Measurements from ENCODE around the gene HDAC7.
"Not testable (repeated sequence)": the region's sequence is repeated elsewhere in the genome, so short reads cannot be mapped to it uniquely, and the experiment has no call there.

HDAC7 gene

DNA sequence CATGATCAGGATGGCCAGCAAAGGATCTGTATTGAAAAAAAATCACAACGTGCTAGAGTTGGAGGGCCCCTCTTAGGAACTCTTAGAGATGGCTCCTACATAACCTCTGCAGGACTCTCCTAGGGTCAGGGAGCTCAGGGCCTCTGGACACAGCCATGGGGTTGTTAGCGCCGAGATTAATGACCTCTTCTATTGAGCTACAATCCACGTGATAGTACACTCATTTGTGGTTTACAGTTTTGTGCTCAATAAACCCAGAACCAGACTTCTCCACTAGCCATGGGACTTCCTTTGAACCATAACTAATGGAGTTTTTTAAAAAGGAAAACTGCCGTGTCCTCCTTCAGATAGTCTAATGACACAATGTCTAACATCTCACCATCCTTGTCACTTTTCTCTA, 29.6 kb upstream of the HDAC7 start:
- H3K27ac ChIP-seq (ENCODE audit: low read depth, low read length): no peak overlapping the region
- no peaks in the 10 kb centered on the region; the same call in 1 of the 2 replicates for H3K36me3 ChIP-seq (ENCODE audit: insufficient read depth, low read length)
- no peaks in the 10 kb centered on the region for H3K27me3 ChIP-seq (ENCODE audit: insufficient read depth, low read length)
- H3K4me1 ChIP-seq (ENCODE audit: control insufficient read depth, insufficient read depth, low read length, unreplicated experiment): no peaks in the 10 kb centered on the region
- H3K4me3 ChIP-seq (ENCODE audit: low read depth, low read length): no peak overlapping the region
- no peaks in the 10 kb centered on the region for H3K79me2 ChIP-seq (ENCODE audit: control insufficient read depth, insufficient read depth, low read length, unreplicated experiment)
- H2AFZ ChIP-seq (ENCODE audit: low read length, unreplicated experiment): no peak overlapping the region

DNA sequence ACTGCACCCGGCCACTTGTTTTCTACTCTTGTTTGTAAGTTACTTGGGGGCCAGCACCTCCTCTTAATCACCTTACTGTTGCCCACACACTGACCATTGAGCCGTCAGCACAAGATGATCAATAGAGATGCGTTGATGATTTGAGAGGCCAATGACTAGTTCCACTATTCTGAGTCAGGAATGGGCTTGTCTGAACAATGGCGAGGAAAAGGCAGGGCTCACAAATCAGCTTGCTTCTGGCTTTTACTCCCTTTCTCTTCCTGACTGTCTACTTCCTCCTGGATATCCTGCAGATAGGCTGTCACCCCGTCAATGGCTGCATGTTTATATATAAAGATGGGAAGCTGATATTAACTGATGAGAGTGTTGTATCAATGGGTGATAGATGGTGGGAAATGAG, 29.1 kb upstream of the HDAC7 start:
- no peaks in the 10 kb centered on the region for H3K27me3 ChIP-seq (ENCODE audit: insufficient read depth, low read length)
- no peaks in the 10 kb centered on the region for H3K4me1 ChIP-seq (ENCODE audit: control insufficient read depth, insufficient read depth, low read length, unreplicated experiment)
- no peaks in the 10 kb centered on the region; the same call in 1 of the 2 replicates for H3K36me3 ChIP-seq (ENCODE audit: insufficient read depth, low read length)
- no peak overlapping the region for H2AFZ ChIP-seq (ENCODE audit: low read length, unreplicated experiment)
- no peak overlapping the region for H3K4me3 ChIP-seq (ENCODE audit: low read depth, low read length)
- no peaks in the 10 kb centered on the region for H3K79me2 ChIP-seq (ENCODE audit: control insufficient read depth, insufficient read depth, low read length, unreplicated experiment)
- no peak overlapping the region for H3K27ac ChIP-seq (ENCODE audit: low read depth, low read length)

DNA sequence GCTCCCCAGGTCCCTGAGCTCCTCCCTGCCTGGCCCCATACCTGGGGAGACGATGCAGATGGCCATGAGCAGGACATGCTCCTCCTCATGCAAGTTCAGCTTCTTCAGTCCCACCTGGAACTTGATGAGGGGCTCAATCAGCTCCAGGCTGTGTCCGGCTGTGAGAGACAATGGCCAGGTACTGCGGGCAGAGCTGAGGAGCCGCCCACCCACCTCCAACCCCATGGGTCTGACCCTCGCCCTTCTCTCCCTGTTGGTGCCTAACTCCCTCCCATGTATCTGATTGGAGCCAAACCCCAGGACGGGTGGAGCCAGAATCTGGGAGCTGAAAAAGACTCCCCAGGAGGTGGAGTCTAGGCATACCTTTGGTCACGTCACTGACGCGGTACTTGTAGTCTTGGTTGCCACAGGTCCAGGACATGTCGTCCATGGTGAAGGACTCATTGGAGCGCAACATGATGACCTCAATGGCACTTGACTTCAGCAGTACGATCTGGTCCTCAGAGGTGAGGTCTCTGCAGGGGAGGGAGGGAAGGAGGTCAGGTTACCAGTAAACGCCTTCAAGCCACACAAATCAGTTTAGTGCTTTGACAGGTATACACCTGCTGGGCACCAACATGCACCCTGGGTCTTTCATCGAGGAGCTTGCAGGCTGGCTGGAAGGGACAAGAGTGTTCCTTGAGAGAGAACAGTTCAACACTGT, 26.7 kb upstream of the HDAC7 start:
- Histone ChIP-seq H3K27ac (ENCODE audit: low read depth, low read length) (no peak overlapping the region), H3K36me3 (ENCODE audit: insufficient read depth, low read length) (no peaks in the 10 kb centered on the region; the same call in 1 of the 2 replicates), H3K27me3 (ENCODE audit: insufficient read depth, low read length) (no peaks in the 10 kb centered on the region), H3K4me3 (ENCODE audit: low read depth, low read length) (no peak overlapping the region), H3K79me2 (ENCODE audit: control insufficient read depth, insufficient read depth, low read length, unreplicated experiment) (no peaks in the 10 kb centered on the region), H2AFZ (ENCODE audit: low read length, unreplicated experiment) (no peak overlapping the region), H3K4me1 (ENCODE audit: control insufficient read depth, insufficient read depth, low read length, unreplicated experiment) (peaks cover 5% of the 10 kb centered on the region)

DNA sequence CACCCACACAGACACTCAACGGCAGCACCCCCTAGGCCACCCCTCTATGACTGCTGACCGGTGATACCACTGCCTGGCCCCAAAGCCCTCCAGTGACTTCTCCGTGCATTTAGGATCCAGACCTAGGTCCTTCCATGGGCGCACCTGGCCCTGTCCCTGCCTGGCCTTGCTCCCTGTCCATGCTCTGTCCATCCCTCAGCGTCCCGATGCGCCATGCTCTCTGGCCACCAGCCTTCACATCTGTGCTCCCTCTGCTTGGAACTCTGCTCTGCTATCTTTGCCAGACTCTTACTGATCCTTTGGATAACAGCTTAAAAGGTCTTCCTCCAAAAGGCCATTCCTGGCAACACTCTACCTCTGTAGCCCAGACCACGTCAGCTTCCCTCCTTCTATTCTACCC, 25.4 kb upstream of the HDAC7 start:
- Histone ChIP-seq H3K79me2 (ENCODE audit: control insufficient read depth, insufficient read depth, low read length, unreplicated experiment) (no peaks in the 10 kb centered on the region), H3K36me3 (ENCODE audit: insufficient read depth, low read length) (no peaks in the 10 kb centered on the region; the same call in 1 of the 2 replicates), H2AFZ (ENCODE audit: low read length, unreplicated experiment) (no peak overlapping the region), H3K4me3 (ENCODE audit: low read depth, low read length) (no peak overlapping the region), H3K27me3 (ENCODE audit: insufficient read depth, low read length) (no peaks in the 10 kb centered on the region), H3K27ac (ENCODE audit: low read depth, low read length) (no peak overlapping the region), H3K4me1 (ENCODE audit: control insufficient read depth, insufficient read depth, low read length, unreplicated experiment) (peaks cover 5% of the 10 kb centered on the region)

DNA sequence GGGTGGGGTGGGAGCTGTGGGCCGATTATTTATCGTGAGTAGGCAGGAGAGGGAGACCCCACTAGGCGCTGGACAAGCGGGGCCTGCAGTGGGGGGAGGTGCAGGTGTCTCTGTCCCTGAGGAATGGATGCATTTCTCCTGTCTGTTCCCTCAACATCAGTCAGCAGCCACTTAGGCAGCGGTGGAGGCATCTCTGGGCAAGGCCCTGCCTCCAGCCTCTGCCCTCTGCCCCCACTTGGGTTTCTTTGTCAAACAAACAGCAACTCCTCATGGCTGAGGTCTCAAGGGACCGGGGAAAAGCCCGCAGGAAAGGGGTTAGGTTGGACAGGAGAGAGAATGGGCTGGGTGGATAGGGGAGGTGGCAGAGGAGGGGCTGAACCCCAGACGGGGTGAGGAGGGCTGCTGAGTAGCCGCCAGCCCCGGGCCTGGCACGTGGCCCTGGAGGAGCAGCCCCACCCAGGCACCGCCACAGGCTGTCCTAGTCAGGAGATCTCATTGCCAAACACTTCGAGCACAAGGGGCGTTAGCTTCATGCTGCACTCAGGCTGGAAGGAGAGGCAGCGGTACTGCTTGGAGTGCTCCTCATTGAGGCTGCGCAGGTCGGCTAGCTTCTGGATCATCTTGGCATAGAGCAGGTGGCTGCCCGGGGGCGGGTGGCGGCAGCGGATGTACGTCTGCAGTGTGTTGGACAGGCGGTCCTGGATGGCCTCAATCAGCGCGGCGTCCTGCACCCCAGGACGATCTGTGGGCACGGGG, 24.7 kb upstream of the HDAC7 start:
- Histone ChIP-seq H3K36me3 (ENCODE audit: insufficient read depth, low read length) (no peaks in the 10 kb centered on the region; the same call in 1 of the 2 replicates), H3K4me3 (ENCODE audit: low read depth, low read length) (no peak overlapping the region), H3K79me2 (ENCODE audit: control insufficient read depth, insufficient read depth, low read length, unreplicated experiment) (no peaks in the 10 kb centered on the region), H3K4me1 (ENCODE audit: control insufficient read depth, insufficient read depth, low read length, unreplicated experiment) (peaks cover 5% of the 10 kb centered on the region), H2AFZ (ENCODE audit: low read length, unreplicated experiment) (no peak overlapping the region), H3K27ac (ENCODE audit: low read depth, low read length) (no peak overlapping the region), H3K27me3 (ENCODE audit: insufficient read depth, low read length) (no peaks in the 10 kb centered on the region)

DNA sequence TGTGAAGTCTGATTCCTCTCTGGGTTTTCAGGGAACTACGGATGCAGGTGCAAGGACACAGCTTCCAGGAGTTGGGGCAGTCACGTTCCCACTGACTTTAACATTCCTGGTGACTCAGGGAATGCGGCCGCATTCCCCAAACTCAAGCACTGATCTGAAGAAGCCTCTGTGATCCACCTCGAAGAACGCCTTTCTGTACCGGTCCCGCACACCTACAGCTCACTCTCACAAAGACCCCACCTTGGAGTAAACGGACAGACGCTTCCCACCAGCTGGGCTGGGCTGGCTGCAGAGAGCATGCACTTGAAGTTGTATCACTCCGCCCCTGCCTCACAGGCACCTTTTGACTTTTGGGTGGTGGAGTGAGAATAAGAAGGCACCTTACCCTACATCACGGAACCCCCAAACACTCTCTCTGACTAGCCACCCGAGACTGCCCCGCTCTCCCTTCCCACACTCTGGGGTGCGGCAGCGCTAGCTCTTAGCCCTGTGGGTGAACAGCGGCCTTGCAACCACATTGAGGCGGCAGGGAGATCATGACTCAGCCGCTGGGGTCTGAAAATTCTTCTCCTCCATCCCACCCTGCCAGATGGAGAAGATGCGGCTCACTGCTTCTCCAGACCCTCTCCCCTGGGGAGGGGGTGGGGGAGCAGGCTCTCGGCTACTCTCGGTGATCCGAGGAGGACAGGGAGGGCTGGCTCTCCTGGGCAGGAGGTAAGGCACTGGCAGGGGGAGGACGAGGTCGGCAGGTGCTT, 23.7 kb upstream of the HDAC7 start:
- Histone ChIP-seq H3K79me2 (ENCODE audit: control insufficient read depth, insufficient read depth, low read length, unreplicated experiment) (no peaks in the 10 kb centered on the region), H3K4me1 (ENCODE audit: control insufficient read depth, insufficient read depth, low read length, unreplicated experiment) (peaks cover 5% of the 10 kb centered on the region), H3K27me3 (ENCODE audit: insufficient read depth, low read length) (no peaks in the 10 kb centered on the region), H3K27ac (ENCODE audit: low read depth, low read length) (no peak overlapping the region), H2AFZ (ENCODE audit: low read length, unreplicated experiment) (no peak overlapping the region), H3K4me3 (ENCODE audit: low read depth, low read length) (no peak overlapping the region), H3K36me3 (ENCODE audit: insufficient read depth, low read length) (no peaks in the 10 kb centered on the region; the same call in 1 of the 2 replicates)

DNA sequence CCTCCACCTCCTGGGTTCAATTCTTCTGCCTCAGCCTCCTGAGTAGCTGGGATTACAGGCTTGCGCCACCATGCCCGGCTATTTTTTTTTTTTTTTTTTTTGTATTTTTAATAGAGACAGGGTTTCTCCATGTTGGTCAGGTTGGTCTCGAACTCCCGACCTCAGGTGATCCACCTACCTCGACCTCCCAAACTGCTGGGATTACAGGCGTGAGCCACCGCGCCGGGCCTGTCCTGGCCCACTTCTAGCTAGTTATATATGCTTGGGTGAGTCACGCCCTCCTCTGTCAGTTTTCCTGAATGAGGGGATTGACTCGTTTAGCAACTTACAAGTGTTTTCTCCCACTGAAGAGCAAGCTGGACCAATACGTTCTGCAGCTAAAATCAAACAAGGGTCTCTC, 22.8 kb upstream of the HDAC7 start:
- H3K79me2 ChIP-seq (ENCODE audit: control insufficient read depth, insufficient read depth, low read length, unreplicated experiment); H2AFZ ChIP-seq (ENCODE audit: low read length, unreplicated experiment); H3K4me3 ChIP-seq (ENCODE audit: low read depth, low read length); H3K27me3 ChIP-seq (ENCODE audit: insufficient read depth, low read length); H3K27ac ChIP-seq (ENCODE audit: low read depth, low read length); H3K36me3 ChIP-seq (ENCODE audit: insufficient read depth, low read length); H3K4me1 ChIP-seq (ENCODE audit: control insufficient read depth, insufficient read depth, low read length, unreplicated experiment): not testable (repeated sequence)

DNA sequence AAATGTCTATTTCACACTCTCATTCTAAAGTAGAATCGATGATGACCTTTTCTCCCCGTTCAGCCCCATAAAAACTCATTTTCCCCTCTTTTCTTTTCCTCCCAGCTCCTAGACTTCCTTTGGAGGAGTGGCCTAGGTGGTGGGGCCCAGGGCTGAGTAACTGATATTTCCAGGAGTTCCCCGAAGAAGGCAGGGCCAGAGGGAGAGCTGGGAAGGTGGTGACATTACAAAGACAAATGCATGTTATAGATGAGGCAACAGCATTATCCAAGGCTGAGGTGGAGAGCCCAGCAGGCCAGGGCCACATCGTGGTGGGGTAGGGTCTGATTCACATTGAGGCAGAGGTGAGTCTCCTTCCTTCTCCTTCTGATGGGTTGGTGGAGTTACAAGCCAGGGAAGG, 22.2 kb upstream of the HDAC7 start:
- H3K79me2 ChIP-seq (ENCODE audit: control insufficient read depth, insufficient read depth, low read length, unreplicated experiment): no peaks in the 10 kb centered on the region
- peaks cover 5% of the 10 kb centered on the region for H3K4me1 ChIP-seq (ENCODE audit: control insufficient read depth, insufficient read depth, low read length, unreplicated experiment)
- H3K36me3 ChIP-seq (ENCODE audit: insufficient read depth, low read length): no peaks in the 10 kb centered on the region; the same call in 1 of the 2 replicates
- no peaks in the 10 kb centered on the region for H3K27me3 ChIP-seq (ENCODE audit: insufficient read depth, low read length)
- H2AFZ ChIP-seq (ENCODE audit: low read length, unreplicated experiment): no peak overlapping the region
- no peak overlapping the region for H3K27ac ChIP-seq (ENCODE audit: low read depth, low read length)
- H3K4me3 ChIP-seq (ENCODE audit: low read depth, low read length): no peak overlapping the region

DNA sequence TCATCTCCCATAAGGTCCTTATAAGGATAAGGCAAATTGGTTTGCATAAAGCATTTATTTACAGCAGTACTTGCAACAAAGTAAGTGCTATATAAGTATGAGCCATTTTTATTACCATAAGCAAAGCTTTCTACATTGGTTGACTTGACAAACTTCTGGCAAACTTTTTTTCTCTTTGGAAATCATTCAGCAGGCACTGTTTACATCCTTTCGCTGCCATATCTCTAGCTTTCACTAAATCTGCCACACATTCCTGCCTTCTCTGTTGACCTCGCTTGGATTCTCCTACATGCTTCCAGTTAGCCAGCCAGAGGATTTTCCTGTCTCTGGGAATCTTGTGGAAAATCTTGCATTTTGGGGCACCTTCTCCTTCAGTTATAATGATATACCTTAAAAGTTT, 21.8 kb upstream of the HDAC7 start:
- Histone ChIP-seq H3K79me2 (ENCODE audit: control insufficient read depth, insufficient read depth, low read length, unreplicated experiment) (no peaks in the 10 kb centered on the region), H3K27me3 (ENCODE audit: insufficient read depth, low read length) (no peaks in the 10 kb centered on the region), H3K4me1 (ENCODE audit: control insufficient read depth, insufficient read depth, low read length, unreplicated experiment) (peaks cover 5% of the 10 kb centered on the region), H3K4me3 (ENCODE audit: low read depth, low read length) (no peak overlapping the region), H3K27ac (ENCODE audit: low read depth, low read length) (no peak overlapping the region), H2AFZ (ENCODE audit: low read length, unreplicated experiment) (no peak overlapping the region), H3K36me3 (ENCODE audit: insufficient read depth, low read length) (no peaks in the 10 kb centered on the region; the same call in 1 of the 2 replicates)

DNA sequence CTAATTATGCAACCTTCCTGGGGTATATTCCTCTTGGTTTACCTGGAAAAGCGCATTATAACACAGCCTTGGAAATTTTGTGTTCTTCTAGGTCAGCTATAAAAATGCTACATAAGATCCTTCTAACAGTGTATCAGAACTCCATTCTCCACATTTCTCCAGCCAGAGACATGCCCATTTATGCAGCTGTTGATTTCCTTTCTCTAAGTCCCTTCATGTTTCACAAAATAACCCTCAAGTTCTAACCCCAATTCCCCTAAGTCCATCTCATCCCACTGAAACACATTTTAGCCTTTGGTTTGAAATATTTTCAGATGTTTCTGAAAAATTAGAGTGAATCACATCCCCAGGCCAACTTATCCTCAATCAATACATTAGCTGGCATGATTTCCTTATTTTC, 20.9 kb upstream of the HDAC7 start:
- no peak overlapping the region for H2AFZ ChIP-seq (ENCODE audit: low read length, unreplicated experiment)

More for the DNA sequence above, 20.9 kb upstream of the HDAC7 start:
- Histone ChIP-seq H3K36me3 (ENCODE audit: insufficient read depth, low read length) (no peaks in the 10 kb centered on the region), H3K79me2 (ENCODE audit: control insufficient read depth, insufficient read depth, low read length, unreplicated experiment) (no peaks in the 10 kb centered on the region), H3K27me3 (ENCODE audit: insufficient read depth, low read length) (no peaks in the 10 kb centered on the region), H3K4me3 (ENCODE audit: low read depth, low read length) (no peak overlapping the region), H3K4me1 (ENCODE audit: control insufficient read depth, insufficient read depth, low read length, unreplicated experiment) (peaks cover 10% of the 10 kb centered on the region), H3K27ac (ENCODE audit: low read depth, low read length) (no peak overlapping the region)

All from ACC112 (cell line).